Natural killer cell (primary cell): ENCODE data around the gene CHKB. TPM values are rescaled to one million over a fixed set of nuclear protein-coding genes. Genes with fewer than 3 reads are reported as not detected.

ENCODE experiments used
- ATAC-seq, 3 donors: fragments of 150-1000 bp in 2 of 3; fragments of 200-7000 bp in 1 of 3; cut with Tn5 transposase; 1 replicate in 1 of 3; 2 replicates in 2 of 3; pipeline ENCODE4 v1.10.0; 2021; ENCODE audit warnings: mild to moderate bottlenecking in 2 of 3, moderate library complexity in 2 of 3
- DNase-seq, 2 donors: peaks; one replicate each; pipeline versions ENCODE4 v3.0.0 to v3.0.0-alpha.2; 2013 to 2021; ENCODE audit warnings: mixed read lengths in 1 of 2
- H3K27ac ChIP-seq: one replicate; pipeline ENCODE4 v1.5.1; 2013; ENCODE audit warnings: mild to moderate bottlenecking, low read length
- H3K27me3 ChIP-seq: one replicate; pipeline ENCODE4 v1.6.1; 2013; ENCODE audit warnings: low read length; ENCODE audit not compliant: control insufficient read depth, insufficient read depth
- H3K36me3 ChIP-seq: one replicate; pipeline ENCODE4 v1.6.1; 2013; ENCODE audit warnings: low read length; ENCODE audit not compliant: control insufficient read depth, insufficient read depth
- H3K4me1 ChIP-seq: one replicate; pipeline ENCODE4 v1.6.1; 2013; ENCODE audit warnings: low read length; ENCODE audit not compliant: control insufficient read depth, insufficient read depth
- H3K4me3 ChIP-seq: one replicate; pipeline ENCODE4 v1.5.1; 2013; ENCODE audit warnings: low read length
- H3K9me3 ChIP-seq: one replicate; pipeline ENCODE4 v1.6.1; 2013; ENCODE audit warnings: low read length; ENCODE audit not compliant: control insufficient read depth, insufficient read depth
- H3K27ac Mint-ChIP-seq, 2 donors: one replicate each; pipeline ENCODE4 v1.8.0; 2022; ENCODE audit warnings: mild to moderate bottlenecking in 2 of 2, mixed read lengths in 2 of 2, moderate library complexity in 1 of 2
- H3K27me3 Mint-ChIP-seq, 2 donors: one replicate each; pipeline ENCODE4 v1.8.0; 2022; ENCODE audit warnings: low read depth in 2 of 2, mixed read lengths in 2 of 2
- H3K36me3 Mint-ChIP-seq: one replicate; pipeline ENCODE4 v1.8.0; 2022; ENCODE audit warnings: mixed read lengths
- H3K4me1 Mint-ChIP-seq, 2 donors: one replicate each; pipeline ENCODE4 v1.8.0; 2022; ENCODE audit warnings: mixed read lengths in 2 of 2
- H3K4me3 Mint-ChIP-seq: one replicate; pipeline ENCODE4 v1.8.0; 2022; ENCODE audit warnings: mild to moderate bottlenecking, moderate library complexity, mixed read lengths
- H3K9me3 Mint-ChIP-seq, 2 donors: one replicate each; pipeline ENCODE4 v1.8.0; 2022; ENCODE audit warnings: mixed read lengths in 2 of 2
- WGBS: methylation state at CpG from one replicate; pipeline ENCODE4 v1.1.7; 2013; ENCODE audit warnings: missing lambda C conversion rate; ENCODE audit not compliant: insufficient coverage; 5-methylcytosine and 5-hydroxymethylcytosine counted together
- intact Hi-C: fragments of 100-400 bp; cut with micrococcal nuclease; formaldehyde crosslinking; loops from one replicate; pipeline ENCODE4 v1.14.2; 2022
- total RNA-seq, 4 donors: library from RNA; stranded (reverse); fragments of 120-200 nt in 1 of 4; gene quantifications; one replicate each; pipeline versions ENCODE4 v1.2.3 to v1.2.4, GENCODE V29; 2013 to 2022
- TF ChIP-seq, protein P1 (sequence below): fragments of 200-600 bp; IDR thresholded peaks from one replicate; pipeline ENCODE4 v1.8.0; 2022; ENCODE audit warnings: antibody characterized with exemption

The CHKB gene
- total RNA-seq, 3 donors from 2014 or later (not counting 1 experiment from before 2014, with no cell fraction given), result 166 to 204 (median 180) TPM

DNA sequence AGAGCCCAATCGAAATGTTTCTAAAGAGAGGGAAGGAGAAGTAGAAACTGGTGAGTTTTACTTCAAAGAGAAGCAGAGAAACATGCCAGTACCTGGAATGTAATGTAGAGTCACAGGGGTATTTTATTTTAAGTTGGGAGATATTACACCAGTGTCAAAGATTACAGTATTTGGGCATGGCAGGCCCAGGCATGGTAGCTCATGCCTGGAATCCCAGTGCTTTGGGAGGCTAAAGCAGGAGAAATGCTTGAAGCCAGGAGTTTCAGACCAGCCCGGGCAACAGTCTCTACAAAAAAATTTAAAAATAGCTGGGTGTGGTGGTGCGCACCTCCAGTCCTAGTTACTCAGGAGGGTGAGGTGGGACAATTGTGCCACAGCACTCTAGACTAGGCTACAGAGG is 22.6 kb downstream of the CHKB start:
- TF ChIP-seq, protein P1, sequence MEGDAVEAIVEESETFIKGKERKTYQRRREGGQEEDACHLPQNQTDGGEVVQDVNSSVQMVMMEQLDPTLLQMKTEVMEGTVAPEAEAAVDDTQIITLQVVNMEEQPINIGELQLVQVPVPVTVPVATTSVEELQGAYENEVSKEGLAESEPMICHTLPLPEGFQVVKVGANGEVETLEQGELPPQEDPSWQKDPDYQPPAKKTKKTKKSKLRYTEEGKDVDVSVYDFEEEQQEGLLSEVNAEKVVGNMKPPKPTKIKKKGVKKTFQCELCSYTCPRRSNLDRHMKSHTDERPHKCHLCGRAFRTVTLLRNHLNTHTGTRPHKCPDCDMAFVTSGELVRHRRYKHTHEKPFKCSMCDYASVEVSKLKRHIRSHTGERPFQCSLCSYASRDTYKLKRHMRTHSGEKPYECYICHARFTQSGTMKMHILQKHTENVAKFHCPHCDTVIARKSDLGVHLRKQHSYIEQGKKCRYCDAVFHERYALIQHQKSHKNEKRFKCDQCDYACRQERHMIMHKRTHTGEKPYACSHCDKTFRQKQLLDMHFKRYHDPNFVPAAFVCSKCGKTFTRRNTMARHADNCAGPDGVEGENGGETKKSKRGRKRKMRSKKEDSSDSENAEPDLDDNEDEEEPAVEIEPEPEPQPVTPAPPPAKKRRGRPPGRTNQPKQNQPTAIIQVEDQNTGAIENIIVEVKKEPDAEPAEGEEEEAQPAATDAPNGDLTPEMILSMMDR, result no peak
- Mint-ChIP-seq H3K36me3 (no peaks in the 10 kb centered on the region), H3K9me3 (no peaks in the 10 kb centered on the region), H3K27me3 (no peaks in the 10 kb centered on the region), H3K4me1 (peaks cover 23 to 28% of the 10 kb centered on the region in 2 donors), H3K27ac (no peak overlapping the region), H3K4me3 (no peak overlapping the region)
- Histone ChIP-seq H3K27ac (no peak overlapping the region), H3K36me3 (no peaks in the 10 kb centered on the region), H3K4me1 (peaks cover 15% of the 10 kb centered on the region), H3K9me3 (no peaks in the 10 kb centered on the region), H3K27me3 (no peaks in the 10 kb centered on the region), H3K4me3 (no peak overlapping the region)
- WGBS, result 98% methylated on average over 3 of the region's 3 CpGs
- ATAC-seq, result no peak
- no peak for DNase-seq
- intact Hi-C loops, result loop anchor here (5.0 kb wide), 2 partner anchors 33 to 53 kb away; partner anchors contain the start of genes LMF2, NCAPH2 and SCO2

DNA sequence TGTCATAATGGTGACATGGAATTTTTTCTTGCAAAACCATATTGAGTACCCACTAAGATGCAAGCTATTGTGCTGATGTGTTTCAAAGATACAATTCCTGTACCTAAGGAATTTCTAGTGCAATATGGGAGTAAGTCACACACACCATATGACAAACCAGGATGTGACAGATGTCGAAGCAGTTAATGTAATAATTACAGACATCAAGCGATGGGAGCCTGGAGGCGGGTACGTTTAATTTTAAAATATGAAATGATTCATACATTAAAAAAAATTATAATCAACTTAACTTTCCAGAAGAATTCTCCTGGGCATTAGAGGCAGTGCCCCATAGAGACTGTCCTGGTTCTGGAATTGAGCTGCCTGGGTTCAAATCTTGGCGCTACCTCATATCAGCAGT is 25.9 kb downstream of the CHKB start:
- Histone ChIP-seq H3K36me3 (no peaks in the 10 kb centered on the region), H3K9me3 (no peaks in the 10 kb centered on the region), H3K4me3 (no peak overlapping the region), H3K27ac (no peak overlapping the region), H3K27me3 (no peaks in the 10 kb centered on the region), H3K4me1 (peaks cover 3% of the 10 kb centered on the region)
- DNase-seq, result no peak
- 98% methylated on average over 3 of the region's 5 CpGs for WGBS
- H3K9me3 Mint-ChIP-seq, result no peaks in the 10 kb centered on the region
- no peak for ATAC-seq
- H3K27me3 Mint-ChIP-seq, result no peaks in the 10 kb centered on the region
- H3K4me1 Mint-ChIP-seq, result peaks cover 12 to 14% of the 10 kb centered on the region in 2 donors
- no peak overlapping the region for H3K4me3 Mint-ChIP-seq
- H3K27ac Mint-ChIP-seq, result no peak overlapping the region
- H3K36me3 Mint-ChIP-seq, result no peaks in the 10 kb centered on the region
- TF ChIP-seq, protein P1, result no peak
- intact Hi-C loops, result no loop called here

DNA sequence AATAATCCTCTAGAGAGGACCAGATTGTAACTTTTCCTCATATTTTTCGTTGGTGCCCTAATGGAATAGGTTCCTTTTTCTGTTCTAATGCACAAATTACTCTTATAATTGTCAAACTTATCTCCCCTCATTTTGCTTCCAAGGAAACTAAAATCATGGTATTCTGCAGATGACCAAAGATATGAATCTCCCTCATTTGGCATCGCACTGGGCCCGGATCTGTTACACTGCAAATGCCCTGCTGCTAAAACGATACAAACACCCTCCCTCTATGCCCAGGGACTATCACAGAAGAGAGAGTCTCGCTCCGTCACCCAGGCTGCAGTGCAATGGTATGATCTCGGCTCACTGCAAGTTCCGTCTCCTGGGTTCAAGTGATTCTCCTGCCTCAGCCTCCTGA is 29.3 kb downstream of the CHKB start:
- Histone ChIP-seq H3K27ac (no peak overlapping the region), H3K27me3 (no peaks in the 10 kb centered on the region), H3K4me3 (no peak overlapping the region), H3K36me3 (no peaks in the 10 kb centered on the region), H3K9me3 (no peaks in the 10 kb centered on the region), H3K4me1 (peaks cover 18% of the 10 kb centered on the region)
- WGBS, result 85% methylated on average over 8 of the region's 8 CpGs
- Mint-ChIP-seq H3K4me1 (peaks cover 5 to 14% of the 10 kb centered on the region in 2 donors), H3K4me3 (no peak overlapping the region), H3K36me3 (no peaks in the 10 kb centered on the region), H3K27ac (no peak overlapping the region), H3K27me3 (no peaks in the 10 kb centered on the region), H3K9me3 (no peaks in the 10 kb centered on the region)
- ATAC-seq (no peak), DNase-seq (no peak)
- TF ChIP-seq, protein P1, result no peak
- intact Hi-C loops, result no loop called here

DNA sequence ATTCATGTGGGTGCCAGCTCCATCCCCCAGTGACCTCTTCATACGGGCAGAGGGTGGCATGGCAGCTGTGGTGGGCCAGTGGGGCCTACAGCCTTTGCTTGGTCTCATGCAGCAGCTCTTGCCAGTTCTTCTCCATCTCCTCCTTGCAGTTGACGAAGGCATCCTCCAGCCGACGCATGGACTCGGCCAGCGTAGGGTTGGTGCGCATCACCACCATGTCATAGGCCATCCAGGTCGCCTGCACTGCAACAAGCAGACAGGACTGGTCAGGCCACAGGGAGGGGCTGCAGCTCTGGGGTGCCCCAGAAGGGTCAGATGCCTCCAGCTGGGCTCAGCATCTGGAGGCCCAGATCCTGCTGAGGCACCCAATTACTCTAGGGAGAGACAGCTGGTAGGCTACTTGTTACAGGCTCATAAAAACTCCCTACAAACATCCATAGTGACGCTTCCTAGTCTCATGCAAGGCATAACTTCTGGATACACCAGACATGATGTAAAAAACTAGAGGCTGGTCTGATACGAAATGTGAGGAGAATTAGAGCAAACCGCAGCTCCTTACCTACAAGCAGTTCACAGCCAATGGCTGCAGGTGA is 31.4 kb downstream of the CHKB start:
- DNase-seq (no peak), ATAC-seq (no peak)
- WGBS, result 97% methylated on average over 11 of the region's 11 CpGs
- H3K4me1 Mint-ChIP-seq, result peaks cover 5 to 18% of the 10 kb centered on the region in 2 donors
- no peak overlapping the region for H3K27ac Mint-ChIP-seq
- H3K27me3 ChIP-seq, result no peaks in the 10 kb centered on the region
- no peak overlapping the region for H3K27ac ChIP-seq
- no peaks in the 10 kb centered on the region for H3K9me3 ChIP-seq
- H3K36me3 ChIP-seq, result no peaks in the 10 kb centered on the region
- no peaks in the 10 kb centered on the region for H3K9me3 Mint-ChIP-seq
- H3K4me1 ChIP-seq, result peaks cover 27% of the 10 kb centered on the region
- TF ChIP-seq, protein P1, result no peak
- no peaks in the 10 kb centered on the region for H3K36me3 Mint-ChIP-seq
- H3K4me3 Mint-ChIP-seq, result no peak overlapping the region
- H3K4me3 ChIP-seq, result no peak overlapping the region
- intact Hi-C loops, result no loop called here
- no peaks in the 10 kb centered on the region for H3K27me3 Mint-ChIP-seq
